GM21825 (cell line): ENCODE data around the gene TMTC1.
"Not testable (repeated sequence)": the region's sequence is repeated elsewhere in the genome, so short reads cannot be mapped to it uniquely, and the experiment has no call there.

Experiments
- ATAC-seq: cut with Tn5 transposase; IDR thresholded peaks from one replicate; pipeline ENCODE4 v1.9.1; 2021; ENCODE audit warnings: mild to moderate bottlenecking, moderate library complexity; ENCODE audit not compliant: unreplicated experiment

Gene TMTC1

DNA sequence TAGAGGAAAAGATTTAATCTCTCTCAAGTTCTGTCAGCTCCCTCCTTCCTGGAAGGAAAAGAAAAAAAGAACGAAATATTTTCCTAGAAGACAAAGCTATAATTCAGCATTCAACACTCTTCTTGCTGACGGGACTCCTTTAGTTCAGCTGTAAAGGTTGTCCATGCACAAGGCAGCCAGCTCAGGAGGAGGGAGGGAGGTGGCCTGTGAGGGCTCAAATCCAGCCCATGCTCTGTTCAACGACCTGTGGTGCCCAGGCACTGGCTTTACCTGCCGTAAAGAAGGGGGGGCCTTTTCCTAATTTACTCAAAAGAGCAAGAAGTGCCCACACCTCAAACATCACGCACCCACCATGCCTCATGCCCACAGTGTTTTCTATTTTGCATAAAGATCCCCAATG, 109.3 kb downstream of the TMTC1 start:
- no peak for ATAC-seq

DNA sequence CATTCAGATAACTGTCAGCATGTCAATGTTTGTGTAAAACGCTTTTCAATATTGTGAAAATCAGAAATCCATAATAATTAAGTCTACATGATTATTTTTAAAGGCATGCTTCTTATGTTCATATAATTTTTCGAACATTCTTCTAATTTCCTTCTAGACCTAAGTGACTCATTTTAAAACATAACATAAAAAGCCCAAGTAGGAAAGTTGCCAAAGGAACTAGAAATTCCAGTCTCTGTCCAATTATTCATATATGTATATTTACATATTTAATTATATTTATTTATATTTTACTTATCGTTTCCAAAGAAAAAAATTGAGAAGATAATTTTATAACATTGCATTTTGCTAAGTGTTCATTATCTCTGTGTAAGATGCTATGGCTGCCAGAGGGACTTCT, 110.4 kb downstream of the TMTC1 start:
- ATAC-seq = no peak

DNA sequence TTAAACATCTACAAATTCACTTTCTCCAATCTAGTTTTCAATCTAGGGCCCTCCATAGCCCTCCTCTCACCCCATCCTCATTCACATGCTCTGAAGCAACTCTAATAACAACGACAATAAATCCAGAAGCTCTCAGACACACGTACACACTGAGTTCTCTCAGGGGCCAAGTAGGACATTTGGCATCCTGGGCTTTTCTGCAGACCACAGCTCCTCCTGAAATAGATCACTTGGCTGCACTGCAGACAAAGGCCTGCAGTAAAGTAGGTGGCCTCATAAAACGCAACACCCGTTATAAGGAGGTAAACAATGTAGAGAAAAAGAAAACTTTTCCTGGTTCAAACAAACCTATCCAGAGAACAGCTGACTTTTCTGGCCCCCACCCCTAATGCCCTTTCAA, 111.2 kb downstream of the TMTC1 start:
- no peak for ATAC-seq

DNA sequence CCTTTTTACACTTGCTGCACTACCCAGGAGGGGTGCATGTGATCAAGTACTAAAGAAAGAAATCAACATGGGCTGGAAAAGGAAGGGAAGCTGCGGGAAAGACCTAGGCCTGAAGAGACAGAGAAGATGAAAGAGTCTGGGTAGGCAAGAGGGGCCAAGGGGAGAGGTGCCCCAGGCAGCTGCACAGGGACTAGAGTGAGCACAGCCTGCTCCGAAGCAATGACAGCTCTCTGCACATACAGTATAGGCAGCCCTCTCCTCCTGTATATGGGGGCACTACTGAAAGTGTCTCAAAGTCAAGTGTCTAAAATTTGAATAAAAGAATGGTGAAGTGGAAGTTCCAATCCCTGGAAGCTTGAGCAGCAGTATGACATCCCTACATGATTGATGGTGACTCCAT, 112.0 kb downstream of the TMTC1 start:
- no peak for ATAC-seq

DNA sequence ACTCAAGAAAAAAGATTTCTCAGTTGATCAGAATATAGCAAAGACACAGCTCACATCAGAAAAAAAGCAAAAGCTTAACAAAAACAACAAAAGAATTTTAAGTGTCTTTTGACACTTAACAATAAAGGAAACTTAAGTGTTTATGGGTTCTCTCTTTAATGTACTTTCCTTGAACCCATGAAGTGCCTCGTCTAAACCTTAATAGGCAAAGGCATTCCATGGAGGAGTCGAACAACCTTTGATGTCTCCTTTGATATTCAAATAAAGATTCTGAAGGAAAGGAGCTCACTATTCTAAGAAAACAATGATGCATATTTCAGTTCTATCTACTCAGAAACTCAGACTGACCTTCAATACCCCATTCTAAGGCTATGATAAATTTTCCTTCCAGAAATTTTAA, 116.7 kb downstream of the TMTC1 start:
- no peak for ATAC-seq

DNA sequence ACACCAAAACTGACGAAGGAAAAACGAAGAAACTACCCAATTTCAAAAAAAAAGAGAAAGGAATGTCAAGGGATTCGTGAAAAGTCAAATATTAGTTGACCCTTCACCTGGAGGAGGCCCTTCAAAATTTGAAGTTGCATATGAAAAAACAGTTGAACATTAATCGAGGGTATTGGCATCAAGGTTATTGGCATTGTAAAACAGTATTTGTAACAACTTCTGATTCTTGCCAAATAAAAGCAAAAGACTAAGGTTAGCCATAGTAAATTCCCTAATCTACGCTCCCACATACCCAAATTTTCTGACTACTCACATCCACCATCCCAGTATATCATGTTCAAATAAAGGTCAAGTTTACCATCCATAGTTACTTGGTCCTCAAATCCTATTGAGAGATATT, 118.6 kb downstream of the TMTC1 start:
- no peak for ATAC-seq

DNA sequence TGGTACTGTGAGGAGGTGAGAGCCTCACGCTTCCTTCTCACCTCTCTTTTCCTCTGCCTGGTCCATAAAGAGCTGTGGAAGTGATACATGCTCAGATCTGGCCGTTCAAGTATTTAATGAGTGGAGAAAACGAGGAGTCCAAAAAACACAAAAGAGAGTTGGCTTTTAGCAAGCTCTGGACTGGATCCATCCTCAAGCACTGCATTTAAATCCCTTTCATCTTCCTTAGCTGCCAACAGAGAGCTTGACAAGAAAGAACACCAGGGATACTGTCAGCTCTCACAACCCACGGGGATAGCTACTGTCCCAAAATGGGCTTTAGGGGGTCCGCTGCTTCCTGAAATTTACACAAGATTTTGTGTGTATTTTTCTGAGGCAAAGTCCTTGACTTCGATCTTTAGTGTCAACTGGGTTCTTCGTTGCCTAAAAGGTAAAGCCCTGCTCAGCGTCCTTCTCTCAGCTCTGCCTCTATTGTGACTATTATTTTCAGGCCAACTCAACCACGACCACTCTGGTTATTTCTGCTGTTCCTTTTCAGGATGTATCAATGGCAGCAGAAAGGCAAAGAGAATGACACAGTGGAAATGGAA, 120.9 kb downstream of the TMTC1 start:
- ATAC-seq = no peak

DNA sequence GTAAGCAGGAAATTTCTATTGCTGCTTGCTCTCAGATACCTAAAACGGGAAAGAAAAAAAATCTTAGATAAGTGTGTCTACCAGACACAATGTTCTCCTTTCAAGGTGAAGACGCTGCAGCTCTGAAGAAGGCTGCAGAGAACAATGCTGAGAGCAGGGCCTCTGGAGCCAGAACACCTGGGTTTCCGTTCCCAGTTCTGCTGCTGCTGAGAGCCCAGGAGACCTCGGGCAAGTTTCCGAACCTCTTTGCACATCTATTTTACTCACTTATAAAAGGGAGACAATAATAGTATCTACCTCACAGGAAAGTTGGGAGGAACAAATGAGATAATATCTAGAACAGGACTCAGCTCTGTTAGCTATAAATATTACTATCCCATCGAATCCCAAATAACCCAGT, 122.9 kb downstream of the TMTC1 start:
- no peak for ATAC-seq

DNA sequence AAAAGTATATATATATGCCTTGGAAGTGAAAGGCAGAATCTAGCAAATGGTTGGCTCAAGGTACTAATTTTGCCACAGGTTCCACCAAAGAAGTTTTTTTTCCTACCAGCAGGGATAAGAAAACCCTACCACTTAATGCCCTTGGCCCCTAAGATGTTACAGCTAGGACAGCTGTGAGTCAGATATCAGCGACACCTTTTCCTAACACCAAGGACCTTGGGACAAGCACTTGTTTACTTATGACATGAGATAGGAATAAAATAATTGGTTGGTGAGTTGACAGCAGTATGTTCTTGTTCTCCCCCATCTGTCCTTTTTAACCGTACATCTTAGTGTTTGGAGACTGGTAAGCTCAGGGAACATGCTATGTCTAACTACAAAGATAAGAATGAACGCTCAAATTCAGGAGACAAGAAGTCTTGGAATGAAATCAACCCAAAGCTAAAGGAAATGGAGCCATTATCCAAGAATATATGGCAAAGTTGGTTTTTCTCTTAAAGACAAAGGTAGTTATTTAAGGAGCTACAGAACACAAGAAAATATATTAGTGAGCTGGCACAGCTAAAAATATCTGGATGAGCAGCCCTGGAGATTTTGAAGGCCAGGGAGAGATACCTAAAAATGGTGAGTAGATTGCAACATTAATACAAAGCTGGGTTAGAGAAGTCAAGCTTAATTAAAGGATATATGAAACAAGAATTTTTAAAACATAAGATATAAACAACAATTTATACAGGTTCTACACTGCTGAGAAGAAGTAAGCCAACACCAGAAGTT, 126.8 kb downstream of the TMTC1 start:
- no peak for ATAC-seq

DNA sequence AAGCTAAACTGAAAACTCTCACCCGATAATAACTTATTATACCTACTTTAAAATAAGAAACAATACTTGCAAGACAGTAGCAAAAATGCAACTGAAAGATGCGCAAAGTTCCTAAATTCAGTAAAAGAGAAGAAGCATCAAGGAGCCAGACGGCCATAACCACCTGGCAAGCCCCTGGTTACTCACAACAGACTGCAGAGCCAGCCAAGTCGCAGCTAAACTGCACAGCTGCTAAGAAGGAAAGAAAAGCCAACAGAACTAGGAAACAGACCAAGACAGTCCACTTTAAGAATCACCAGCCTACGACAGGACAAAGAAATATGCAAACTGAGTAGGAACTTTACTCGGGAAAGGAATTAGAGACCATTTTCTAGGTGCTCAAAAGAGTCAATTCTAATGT, 127.9 kb downstream of the TMTC1 start:
- no peak for ATAC-seq

DNA sequence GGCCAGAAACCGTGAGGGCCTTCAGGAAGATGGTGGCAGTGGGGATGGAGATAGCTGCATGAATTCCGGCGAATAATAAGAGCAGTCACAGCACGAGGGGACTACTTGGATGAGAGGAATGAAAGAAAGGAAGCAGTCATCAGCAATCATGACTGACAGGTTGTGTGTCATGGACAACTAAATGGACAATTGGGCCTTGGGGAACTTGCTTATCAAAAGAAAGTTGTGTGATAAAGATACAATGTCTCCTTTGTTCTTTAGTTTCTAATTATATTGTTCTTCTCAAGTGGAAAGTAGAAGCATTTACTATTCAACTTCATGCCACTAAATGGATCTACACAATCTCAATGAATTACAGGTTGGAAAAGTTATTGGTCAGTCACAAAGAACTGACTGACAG, 130.5 kb downstream of the TMTC1 start:
- no peak for ATAC-seq

DNA sequence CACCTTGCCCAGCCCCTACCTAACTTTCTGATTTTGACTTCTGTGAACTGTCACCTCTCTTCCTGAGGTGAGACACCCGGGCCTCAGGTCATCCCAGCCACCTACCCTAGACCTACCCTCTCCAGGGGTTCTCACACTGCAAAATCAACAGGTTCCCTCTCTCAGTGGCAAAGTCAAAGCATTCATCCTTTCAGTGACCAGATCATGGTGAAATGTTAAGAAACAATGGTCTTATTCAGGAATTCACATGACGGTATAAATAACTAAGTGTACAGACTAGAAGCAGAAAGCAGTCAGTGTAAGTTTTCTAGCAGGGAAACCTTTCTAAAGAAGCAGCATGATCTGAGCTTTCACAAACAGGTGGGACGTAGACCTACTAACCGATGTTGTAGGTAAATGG, 133.4 kb downstream of the TMTC1 start:
- no peak for ATAC-seq

DNA sequence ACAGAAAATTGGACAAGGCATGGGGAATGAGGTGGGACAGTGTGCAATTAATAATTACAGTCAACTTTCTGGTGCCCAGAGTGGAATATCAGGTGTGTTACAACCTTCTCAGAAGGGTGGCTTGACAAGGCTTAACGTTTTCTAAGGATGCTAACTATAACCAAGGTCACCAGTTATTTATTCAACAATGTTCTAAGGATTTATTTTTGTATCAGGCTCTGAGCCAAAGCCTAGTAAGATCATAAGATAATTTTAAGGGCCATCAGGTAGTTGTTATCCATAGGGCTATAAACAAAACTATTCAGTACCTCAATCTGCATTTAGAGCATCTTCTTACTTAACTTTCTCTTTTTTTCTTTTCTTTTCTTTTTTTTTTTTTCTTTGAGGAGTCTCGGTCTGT, 134.0 kb downstream of the TMTC1 start:
- ATAC-seq = no peak

DNA sequence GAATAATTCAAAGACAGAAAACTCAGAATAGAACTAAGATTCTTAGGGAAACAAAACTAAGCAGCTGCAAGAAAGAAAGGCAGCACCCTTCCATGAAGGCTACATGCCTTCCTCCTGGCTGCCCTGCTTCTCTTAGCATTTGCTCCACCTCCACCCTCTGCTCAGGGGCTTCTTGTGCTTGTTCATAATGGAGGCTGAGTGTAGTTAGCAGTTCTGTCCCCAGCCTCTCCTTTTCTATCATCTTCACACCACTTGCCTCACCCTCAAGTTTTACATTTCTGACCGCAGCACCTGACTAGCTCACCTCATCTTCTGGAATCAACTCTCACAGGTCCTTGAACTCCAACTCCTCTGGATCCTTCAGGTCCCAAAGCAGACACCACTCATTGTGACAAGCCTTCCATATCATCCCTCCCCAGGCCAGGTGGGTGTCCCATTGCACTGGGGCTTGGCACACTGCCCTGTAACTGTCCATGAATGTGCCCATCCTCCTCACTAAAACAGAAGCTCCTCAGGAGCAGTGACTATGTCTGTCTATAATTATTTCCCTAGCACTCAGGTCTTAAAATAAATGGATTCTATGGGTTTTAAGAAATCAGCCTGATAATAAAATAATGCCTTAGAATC, 139.1 kb downstream of the TMTC1 start:
- no peak for ATAC-seq

DNA sequence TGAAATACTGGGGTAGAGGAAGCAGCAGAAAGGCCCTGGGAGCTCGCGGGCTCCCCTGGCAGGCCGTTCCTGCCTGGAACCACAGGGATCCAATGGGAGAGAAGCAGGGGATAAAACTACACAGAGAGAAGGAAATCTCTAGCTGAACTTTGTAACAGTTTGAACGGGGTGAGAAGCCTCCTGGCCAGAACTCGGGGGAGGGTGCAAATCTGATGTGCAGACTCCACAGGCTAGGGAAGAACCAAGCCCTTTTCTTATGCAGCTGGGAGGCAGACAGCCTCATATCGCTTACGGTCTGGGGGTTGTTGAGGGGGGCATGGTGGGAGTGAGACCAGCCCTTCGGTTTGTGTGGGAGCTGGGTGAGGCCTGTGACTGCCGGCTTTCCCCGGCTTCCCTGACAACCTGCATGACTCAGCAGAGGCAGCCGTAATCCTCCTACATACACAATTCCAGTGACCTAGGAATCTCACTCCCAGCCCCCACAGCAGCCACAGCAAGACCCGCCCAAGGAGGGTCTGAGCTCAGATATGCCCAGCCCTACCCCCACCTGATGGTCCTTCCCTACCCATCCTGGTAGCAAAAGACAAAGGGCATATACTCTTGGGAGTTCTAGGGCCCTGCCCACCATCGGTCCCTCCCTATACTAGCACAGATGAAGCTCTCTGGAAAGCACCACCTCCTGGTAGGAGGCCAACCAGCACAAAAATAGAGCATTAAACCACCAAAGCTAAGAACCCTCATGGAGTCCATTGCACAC, 143.0 kb downstream of the TMTC1 start:
- ATAC-seq = no peak

DNA sequence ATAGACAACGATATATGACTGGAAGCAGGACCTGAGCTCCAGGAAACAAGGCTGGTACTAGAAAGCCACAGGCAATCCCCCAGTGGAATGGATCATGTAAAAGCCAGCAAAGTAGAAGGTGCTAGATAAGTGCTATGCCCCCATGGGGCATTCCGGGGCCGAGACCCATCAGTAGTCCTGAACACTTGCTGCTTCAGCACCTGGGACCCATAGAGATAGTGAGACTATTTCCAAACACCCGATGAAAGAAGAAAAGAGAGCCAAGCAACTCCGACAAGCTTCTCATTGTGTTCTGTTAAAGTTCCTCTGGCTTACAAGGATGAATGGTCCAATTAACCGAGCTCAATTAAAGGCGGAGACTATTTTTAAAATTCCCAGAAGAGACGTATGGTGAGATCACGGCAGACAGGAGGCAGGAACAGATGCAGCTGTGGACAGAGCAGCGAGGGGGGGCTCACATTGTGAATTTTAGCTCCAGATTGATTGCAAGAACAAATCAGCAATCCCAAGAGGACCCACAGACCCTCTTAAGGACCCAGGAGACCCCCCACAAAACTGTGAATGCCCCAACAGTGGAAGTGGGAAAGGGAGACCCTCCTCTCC, 143.7 kb downstream of the TMTC1 start:
- no peak for ATAC-seq

DNA sequence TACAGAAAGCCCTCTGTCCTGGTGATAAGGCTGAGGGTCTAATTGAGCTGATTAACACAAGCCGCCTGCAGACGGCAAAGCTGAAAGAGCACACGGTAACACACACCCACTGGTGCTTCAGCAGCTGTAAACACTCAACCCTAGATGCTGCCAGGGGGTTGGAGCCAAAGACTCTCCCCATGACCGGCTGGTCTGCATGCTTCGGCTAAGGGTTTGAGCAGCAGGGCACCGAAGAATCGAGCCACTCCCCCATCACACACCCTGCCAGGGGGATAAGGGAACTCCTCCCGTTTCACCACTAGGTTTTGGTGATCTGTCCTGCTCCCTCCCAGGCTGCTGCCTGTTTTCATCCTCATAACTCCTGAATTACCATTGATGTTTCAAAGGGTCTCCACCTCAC, 145.2 kb downstream of the TMTC1 start:
- ATAC-seq = no peak

DNA sequence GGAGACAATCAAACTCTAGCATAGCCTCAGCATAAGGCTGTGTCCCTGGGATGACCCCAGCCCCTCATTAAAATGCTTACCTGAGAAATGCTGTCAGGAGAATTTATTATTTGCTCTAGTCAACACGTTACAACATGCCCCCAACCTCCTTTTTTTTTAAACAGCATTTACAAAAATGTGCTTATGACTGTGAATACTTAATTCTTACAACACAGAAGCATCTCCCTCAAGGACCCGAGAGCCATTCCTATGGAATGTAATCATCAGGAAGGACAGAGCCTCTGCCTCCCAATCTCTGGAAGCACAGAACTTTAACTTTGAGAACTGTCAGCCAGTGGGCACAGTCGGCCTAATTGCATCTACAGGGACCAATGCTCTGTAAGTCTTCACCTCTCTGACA, 149.7 kb downstream of the TMTC1 start:
- ATAC-seq = no peak

DNA sequence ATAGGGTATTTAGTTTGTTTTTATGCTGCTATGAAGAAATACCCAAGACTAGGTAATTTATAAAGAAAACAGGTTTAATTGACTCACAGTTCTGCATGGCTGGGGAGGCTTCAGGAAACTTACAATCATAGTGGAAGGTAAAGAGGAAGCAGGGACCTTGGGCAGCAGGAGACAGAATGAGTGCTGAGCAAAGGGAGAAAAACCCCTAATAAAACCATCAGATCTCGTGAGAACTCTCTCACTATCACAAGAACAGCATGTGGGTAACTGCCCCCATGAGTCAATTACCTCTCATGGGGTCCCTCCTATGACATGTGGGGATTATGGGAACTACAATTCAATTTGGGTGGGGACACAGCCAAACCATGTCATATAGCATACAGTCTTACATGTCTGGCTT, 153.6 kb downstream of the TMTC1 start:
- ATAC-seq = not testable (repeated sequence)

DNA sequence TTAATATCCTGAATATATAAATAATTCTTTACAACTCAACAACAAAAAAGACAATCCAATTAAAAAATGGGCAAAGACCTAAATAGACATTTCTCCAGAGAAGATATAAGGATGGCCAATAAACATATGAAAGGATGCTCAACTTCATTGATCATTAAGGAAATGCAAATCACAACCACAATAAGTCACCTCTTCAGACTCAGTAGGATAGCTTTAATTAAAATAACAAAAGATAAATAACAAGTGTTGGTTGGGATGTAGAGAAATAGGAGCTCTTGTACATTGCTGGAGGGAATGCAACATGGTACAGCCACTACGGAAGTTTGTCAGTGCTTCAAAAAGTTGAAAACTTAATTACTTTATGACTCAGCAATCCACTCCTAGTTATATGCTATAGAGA, 156.5 kb downstream of the TMTC1 start:
- no peak for ATAC-seq

DNA sequence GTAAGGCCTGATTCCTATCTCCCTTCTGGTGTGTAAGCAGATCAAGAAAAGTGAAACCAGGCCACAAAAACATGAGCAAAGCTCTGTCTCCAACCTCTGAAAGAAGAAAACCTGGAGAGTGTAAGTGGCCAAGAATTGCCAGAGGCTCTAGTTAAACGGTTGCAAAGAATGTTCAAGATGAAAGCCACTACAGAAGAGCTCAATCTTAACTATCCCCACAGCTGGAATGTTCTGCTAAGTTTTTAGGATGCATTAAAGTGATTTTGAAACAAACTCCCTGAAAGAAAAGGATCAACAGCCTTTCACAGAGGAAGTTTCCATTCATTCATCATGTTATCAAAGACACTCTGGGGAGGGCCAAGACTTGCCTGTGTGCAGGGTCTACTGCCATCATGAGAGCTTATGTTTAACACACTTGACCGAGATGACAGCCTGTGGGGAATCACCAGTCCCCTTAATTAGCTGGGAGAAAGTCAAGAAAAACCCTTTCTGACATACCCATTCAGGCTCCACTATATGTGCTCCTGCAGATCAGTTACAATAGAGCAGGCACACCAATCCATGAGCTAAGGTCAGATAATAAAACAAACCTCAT, 158.3 kb downstream of the TMTC1 start:
- ATAC-seq = no peak
